Measurements from ENCODE around the gene TMCC1.

- TF ChIP-seq CTCF (IDR thresholded peaks at IDR 0.05) (no peak), POLR2A (IDR thresholded peaks at IDR 0.05) (no peak)
These were observed 70.8 kb downstream of the TMCC1 start for GRCh38 chr3:129822679-129823078.
